H9 (cell line): Measurements from ENCODE around the gene CDC42EP1. TPM values are rescaled to one million over a fixed set of nuclear protein-coding genes. Genes with fewer than 3 reads are reported as not detected.
"Not testable (repeated sequence)": the region's sequence is repeated elsewhere in the genome, so short reads cannot be mapped to it uniquely, and the experiment has no call there.

ENCODE experiments used
- DNase-seq: peaks from one replicate; pipeline ENCODE4 v3.0.0-alpha.2; 2017
- H2AFZ ChIP-seq: one replicate; pipeline ENCODE4 v1.6.1; 2013; ENCODE audit warnings: mild to moderate bottlenecking, low read length, control low read depth, moderate library complexity
- H2AK5ac ChIP-seq: 2 replicates; pipeline ENCODE4 v1.6.1; 2013; ENCODE audit warnings: low read length, control low read depth, mixed read lengths; ENCODE audit not compliant: insufficient read length
- H2BK120ac ChIP-seq: one replicate; pipeline ENCODE4 v1.6.1; 2013; ENCODE audit warnings: low read depth, mild to moderate bottlenecking, low read length, control low read depth, inconsistent platforms; ENCODE audit not compliant: poor library complexity, severe bottlenecking
- H2BK12ac ChIP-seq: 2 replicates; pipeline ENCODE4 v1.6.1; 2013; ENCODE audit warnings: low read length, control low read depth, mixed read lengths, low read depth; ENCODE audit not compliant: insufficient read length
- H2BK15ac ChIP-seq: 2 replicates; pipeline ENCODE4 v1.6.1; 2013; ENCODE audit warnings: low read depth, low read length, control low read depth
- H2BK20ac ChIP-seq: one replicate; pipeline ENCODE4 v1.6.1; 2013; ENCODE audit warnings: low read depth, mild to moderate bottlenecking, low read length, control low read depth, inconsistent platforms; ENCODE audit not compliant: poor library complexity, severe bottlenecking
- H2BK5ac ChIP-seq: 2 replicates; pipeline ENCODE4 v1.6.1; 2013; ENCODE audit warnings: low read length, control low read depth, mixed read lengths; ENCODE audit not compliant: insufficient read length
- H3K14ac ChIP-seq: 2 replicates; pipeline ENCODE4 v1.6.1; 2013; ENCODE audit warnings: low read length, control low read depth; ENCODE audit not compliant: insufficient read depth
- H3K18ac ChIP-seq: 2 replicates; pipeline ENCODE4 v1.6.1; 2013; ENCODE audit warnings: low read depth, mild to moderate bottlenecking, mixed read lengths, low read length, control low read depth; ENCODE audit not compliant: insufficient read length
- H3K23ac ChIP-seq: 2 replicates; pipeline ENCODE4 v1.6.1; 2013; ENCODE audit warnings: low read length, control low read depth, mixed read lengths, low read depth; ENCODE audit not compliant: insufficient read length
- H3K23me2 ChIP-seq: 2 replicates; pipeline ENCODE4 v1.6.1; 2013; ENCODE audit warnings: low read depth, mild to moderate bottlenecking, mixed read lengths, low read length, control low read depth; ENCODE audit not compliant: insufficient read length, poor library complexity, severe bottlenecking
- H3K27ac ChIP-seq: 2 replicates; pipeline ENCODE4 v1.5.1; 2013; ENCODE audit warnings: low read length, control low read depth, mixed read lengths, low read depth; ENCODE audit not compliant: insufficient read length
- H3K27me3 ChIP-seq: 2 replicates; pipeline ENCODE4 v1.6.1; 2013; ENCODE audit warnings: low read length, control low read depth, inconsistent platforms; ENCODE audit not compliant: insufficient read depth
- H3K4ac ChIP-seq: 2 replicates; pipeline ENCODE4 v1.6.1; 2013; ENCODE audit warnings: low read depth, mild to moderate bottlenecking, control low read depth, inconsistent platforms, low read length, moderate library complexity
- H3K4me1 ChIP-seq: 2 replicates; pipeline ENCODE4 v1.6.1; 2013; ENCODE audit warnings: low read length, control low read depth, inconsistent platforms; ENCODE audit not compliant: insufficient read depth
- H3K4me2 ChIP-seq: 2 replicates; pipeline ENCODE4 v1.6.1; 2013; ENCODE audit warnings: low read length, control low read depth, mixed read lengths; ENCODE audit not compliant: insufficient read length, insufficient read depth
- H3K56ac ChIP-seq: 2 replicates; pipeline ENCODE4 v1.6.1; 2013; ENCODE audit warnings: low read depth, mild to moderate bottlenecking, mixed read lengths, low read length, control low read depth; ENCODE audit not compliant: insufficient read length
- H3K79me1 ChIP-seq: 2 replicates; pipeline ENCODE4 v1.6.1; 2013; ENCODE audit warnings: low read depth, mild to moderate bottlenecking, moderate library complexity, low read length, control low read depth, inconsistent platforms; ENCODE audit not compliant: insufficient read depth, poor library complexity, severe bottlenecking
- H3K79me2 ChIP-seq: 2 replicates; pipeline ENCODE4 v1.6.1; 2013; ENCODE audit warnings: low read length, control low read depth, inconsistent platforms; ENCODE audit not compliant: insufficient read depth
- H3K9ac ChIP-seq: 2 replicates; pipeline ENCODE4 v1.6.1; 2013; ENCODE audit warnings: low read length, control low read depth, mixed read lengths; ENCODE audit not compliant: insufficient read length; ENCODE audit errors: extremely low read depth
- H3K9me3 ChIP-seq: one replicate; pipeline ENCODE4 v1.6.1; 2013; ENCODE audit warnings: low read depth, low read length, inconsistent platforms; ENCODE audit not compliant: control insufficient read depth
- H3T11ph ChIP-seq: one replicate; pipeline ENCODE4 v1.6.1; 2013; ENCODE audit warnings: mild to moderate bottlenecking, low read length, control low read depth, inconsistent platforms
- H4K20me1 ChIP-seq: one replicate; pipeline ENCODE4 v1.6.1; 2013; ENCODE audit not compliant: control insufficient read depth, insufficient read length, insufficient read depth
- H4K5ac ChIP-seq: 2 replicates; pipeline ENCODE4 v1.6.1; 2013; ENCODE audit warnings: low read depth, mild to moderate bottlenecking, mixed read lengths, low read length, control low read depth; ENCODE audit not compliant: insufficient read length
- H4K8ac ChIP-seq: replicated peaks from 2 replicates; pipeline ENCODE4 v1.6.1; 2013; ENCODE audit warnings: low read length, control low read depth, mixed read lengths, low read depth; ENCODE audit not compliant: insufficient read length
- H4K91ac ChIP-seq: 2 replicates; pipeline ENCODE4 v1.6.1; 2013; ENCODE audit warnings: low read depth, mild to moderate bottlenecking, moderate library complexity, mixed read lengths, low read length, control low read depth; ENCODE audit not compliant: insufficient read length
- H3K27ac Mint-ChIP-seq, 3 experiments: 2 replicates in 2 of 3; 3 replicates in 1 of 3; pipeline ENCODE4 v1.8.0; 2020 to 2021; ENCODE audit warnings: mixed read lengths in 3 of 3, mild to moderate bottlenecking in 1 of 3, moderate library complexity in 1 of 3
- H3K27me3 Mint-ChIP-seq: 2 replicates; pipeline ENCODE4 v1.8.0; 2021; ENCODE audit warnings: low read depth, mild to moderate bottlenecking, moderate library complexity, mixed read lengths
- H3K36me3 Mint-ChIP-seq, 3 experiments: 2 replicates in 2 of 3; 3 replicates in 1 of 3; pipeline ENCODE4 v1.8.0; 2020 to 2021; ENCODE audit warnings: low read depth in 3 of 3, mixed read lengths in 3 of 3; ENCODE audit not compliant: insufficient read depth in 1 of 3
- H3K4me1 Mint-ChIP-seq, 2 experiments: 2 replicates each; pipeline ENCODE4 v1.8.0; 2020; ENCODE audit warnings: mixed read lengths in 2 of 2
- H3K4me3 Mint-ChIP-seq, 2 experiments: 2 replicates in 1 of 2; 3 replicates in 1 of 2; pipeline ENCODE4 v1.8.0; 2020 to 2021; ENCODE audit warnings: mild to moderate bottlenecking in 2 of 2, mixed read lengths in 2 of 2, moderate library complexity in 1 of 2
- H3K9me3 Mint-ChIP-seq, 2 experiments: 2 replicates in 1 of 2; 3 replicates in 1 of 2; pipeline ENCODE4 v1.8.0; 2020; ENCODE audit warnings: mild to moderate bottlenecking in 2 of 2, mixed read lengths in 2 of 2, moderate library complexity in 1 of 2
- CTCF ChIP-seq: fragments of 200-600 bp; sonication (generic); conservative IDR thresholded peaks from 3 replicates; pipeline ENCODE4 v1.8.0; 2021; ENCODE audit warnings: antibody characterized with exemption, mild to moderate bottlenecking
- WGBS: extraction: QIAGEN DNeasy Blood & Tissue Kit; methylation state at CpG from one replicate; pipeline ENCODE4 v1.1.7; 2013; ENCODE audit warnings: missing lambda C conversion rate, low lambda C conversion rate, mixed read lengths; ENCODE audit not compliant: insufficient read length; ENCODE audit errors: extremely low coverage; 5-methylcytosine and 5-hydroxymethylcytosine counted together
- total RNA-seq: library from RNA; stranded (reverse); gene quantifications from 2 replicates; pipeline ENCODE4 v1.2.1, GENCODE V29; 2021

The CDC42EP1 gene
- total RNA-seq, 1 experiment from 2014 or later = 23.0 TPM

GRCh38 chr22:37601540-37602442 lies 41.5 kb downstream of the CDC42EP1 start:
- DNase-seq = peak; percentile 95
- Mint-ChIP-seq H3K4me1 (peaks cover 11 to 18% of the 10 kb centered on the region in 2 experiments), H3K4me3 (peak overlapping the region; percentile 32 to 66), H3K27ac (peak overlapping the region; percentile 84 to 93 (median 90)), H3K36me3 (no peaks in the 10 kb centered on the region), H3K9me3 (no peaks in the 10 kb centered on the region), H3K27me3 (peaks cover 8% of the 10 kb centered on the region)
- no peak for TF ChIP-seq CTCF
- peak overlapping the region; percentile 29 for H2AFZ ChIP-seq
- no peaks in the 10 kb centered on the region for H3K79me2 ChIP-seq
- H2AK5ac ChIP-seq = no peak overlapping the region
- H2BK20ac ChIP-seq = no peak overlapping the region
- no peaks in the 10 kb centered on the region for H3K9me3 ChIP-seq
- H3K79me1 ChIP-seq = no peaks in the 10 kb centered on the region
- H2BK5ac ChIP-seq = no peak overlapping the region
- H3K23me2 ChIP-seq = no peaks in the 10 kb centered on the region
- no peak overlapping the region for H2BK120ac ChIP-seq
- H4K20me1 ChIP-seq = no peaks in the 10 kb centered on the region
- H3T11ph ChIP-seq = no peak overlapping the region
- H3K4me2 ChIP-seq = peak overlapping the region; percentile 25
- no peaks in the 10 kb centered on the region for H3K27me3 ChIP-seq
- no peak overlapping the region for H3K27ac ChIP-seq
- H3K56ac ChIP-seq = no peak overlapping the region
- H3K14ac ChIP-seq = no peak overlapping the region
- H3K23ac ChIP-seq = no peak overlapping the region
- H3K4ac ChIP-seq = no peak overlapping the region
- H3K4me1 ChIP-seq = peaks cover 3% of the 10 kb centered on the region; the same call in 1 of the 2 replicates
- H3K18ac ChIP-seq = no peak overlapping the region
- H4K5ac ChIP-seq = no peak overlapping the region
- no peak overlapping the region for H2BK12ac ChIP-seq
- H2BK15ac ChIP-seq = no peak overlapping the region
- H4K91ac ChIP-seq = no peak overlapping the region
- no peak overlapping the region for H3K9ac ChIP-seq
- no CpG with 5 or more reads among the region's 14 CpGs for WGBS
- no peak overlapping the region for H4K8ac ChIP-seq

GRCh38 chr22:37602546-37603277 lies 42.4 kb downstream of the CDC42EP1 start:
- not testable (repeated sequence) for H3K4ac ChIP-seq, H4K20me1 ChIP-seq, H3K9me3 Mint-ChIP-seq, H3K18ac ChIP-seq, DNase-seq, H2BK120ac ChIP-seq, H2BK12ac ChIP-seq, H2BK15ac ChIP-seq, H3T11ph ChIP-seq, H2AK5ac ChIP-seq, H3K23ac ChIP-seq, H2BK20ac ChIP-seq, H3K79me2 ChIP-seq, H4K8ac ChIP-seq, H3K27me3 ChIP-seq, H3K14ac ChIP-seq, H3K27ac Mint-ChIP-seq, H3K56ac ChIP-seq, H3K4me2 ChIP-seq, H4K5ac ChIP-seq, H4K91ac ChIP-seq, H3K36me3 Mint-ChIP-seq, H3K9ac ChIP-seq, H2AFZ ChIP-seq, H3K27ac ChIP-seq, H2BK5ac ChIP-seq, H3K27me3 Mint-ChIP-seq, H3K23me2 ChIP-seq, H3K4me3 Mint-ChIP-seq, H3K79me1 ChIP-seq, H3K9me3 ChIP-seq, H3K4me1 ChIP-seq
- H3K4me1 Mint-ChIP-seq = peaks cover 12 to 21% of the 10 kb centered on the region in 2 experiments
- WGBS = no CpG with 5 or more reads among the region's 5 CpGs
